ENCODE results near the gene CDK8.
A peak's percentile ranks its signal among the peaks of the same experiment; 100 is the strongest.

The CDK8 gene

DNA sequence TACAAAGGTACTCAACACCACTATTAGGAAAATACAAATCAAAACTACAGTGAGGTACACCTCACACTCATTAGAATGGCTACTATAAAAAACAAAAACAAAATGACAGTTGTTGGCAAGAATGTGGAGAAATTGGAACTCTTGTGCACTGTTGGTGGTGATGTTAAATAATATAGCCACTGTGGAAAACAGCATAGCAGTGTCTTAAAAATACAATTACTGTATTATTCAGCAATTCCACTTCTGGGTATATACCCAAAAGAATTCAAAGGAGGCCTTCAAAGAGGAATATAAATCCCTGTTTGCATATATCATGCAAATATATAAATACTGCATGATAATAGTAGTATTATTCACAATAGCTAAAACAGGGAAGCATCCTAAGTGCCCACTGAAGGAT, 66.8 kb downstream of the CDK8 start:
- no peak for DNase-seq (ENCODE audit: low spot score)
- TF ChIP-seq, protein P1, sequence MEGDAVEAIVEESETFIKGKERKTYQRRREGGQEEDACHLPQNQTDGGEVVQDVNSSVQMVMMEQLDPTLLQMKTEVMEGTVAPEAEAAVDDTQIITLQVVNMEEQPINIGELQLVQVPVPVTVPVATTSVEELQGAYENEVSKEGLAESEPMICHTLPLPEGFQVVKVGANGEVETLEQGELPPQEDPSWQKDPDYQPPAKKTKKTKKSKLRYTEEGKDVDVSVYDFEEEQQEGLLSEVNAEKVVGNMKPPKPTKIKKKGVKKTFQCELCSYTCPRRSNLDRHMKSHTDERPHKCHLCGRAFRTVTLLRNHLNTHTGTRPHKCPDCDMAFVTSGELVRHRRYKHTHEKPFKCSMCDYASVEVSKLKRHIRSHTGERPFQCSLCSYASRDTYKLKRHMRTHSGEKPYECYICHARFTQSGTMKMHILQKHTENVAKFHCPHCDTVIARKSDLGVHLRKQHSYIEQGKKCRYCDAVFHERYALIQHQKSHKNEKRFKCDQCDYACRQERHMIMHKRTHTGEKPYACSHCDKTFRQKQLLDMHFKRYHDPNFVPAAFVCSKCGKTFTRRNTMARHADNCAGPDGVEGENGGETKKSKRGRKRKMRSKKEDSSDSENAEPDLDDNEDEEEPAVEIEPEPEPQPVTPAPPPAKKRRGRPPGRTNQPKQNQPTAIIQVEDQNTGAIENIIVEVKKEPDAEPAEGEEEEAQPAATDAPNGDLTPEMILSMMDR (IDR thresholded peaks at IDR 0.05; ENCODE audit: extremely low read depth, missing control alignments) = no peak

DNA sequence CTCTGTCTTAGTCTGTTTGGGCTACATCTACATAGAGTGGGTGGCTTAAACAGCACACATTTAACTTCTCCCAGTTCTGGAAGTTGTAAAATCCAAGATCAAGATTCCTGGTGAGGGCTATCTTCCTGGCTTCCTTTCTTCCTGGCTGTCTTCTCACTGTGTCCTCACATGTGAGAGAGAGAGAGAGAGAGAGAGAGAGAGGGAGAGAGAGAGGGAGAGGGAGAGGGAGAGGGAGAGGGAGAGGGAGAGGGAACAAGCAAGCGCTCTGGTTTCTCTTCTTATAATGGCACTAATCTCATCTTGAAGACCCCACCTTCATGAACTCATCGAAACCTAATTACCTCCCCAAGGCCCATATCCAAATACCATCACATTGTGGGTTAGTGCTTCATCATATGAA, 69.2 kb downstream of the CDK8 start:
- TF ChIP-seq, protein P1 (IDR thresholded peaks at IDR 0.05; ENCODE audit: extremely low read depth, missing control alignments) = no peak
- DNase-seq (ENCODE audit: low spot score) = no peak

DNA sequence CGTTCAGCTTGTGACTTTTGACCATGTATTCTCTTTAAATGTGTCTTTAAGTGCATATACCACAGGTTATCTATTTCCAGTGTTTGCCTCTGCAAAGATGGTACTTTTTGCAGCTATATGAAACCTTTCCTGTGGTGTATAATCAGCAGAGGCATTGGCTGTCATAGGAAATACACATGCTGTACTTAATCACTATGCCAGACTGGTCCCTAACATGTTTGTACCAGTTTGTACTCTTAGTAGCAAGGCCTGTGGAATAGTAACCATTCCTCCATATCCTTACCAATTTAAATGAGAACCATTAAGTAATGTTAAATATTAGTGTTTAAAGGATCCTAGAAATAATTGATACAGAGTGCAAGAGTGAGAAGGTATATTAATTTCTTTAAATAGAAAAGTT, 69.8 kb downstream of the CDK8 start:
- TF ChIP-seq, protein P1 (IDR thresholded peaks at IDR 0.05; ENCODE audit: extremely low read depth, missing control alignments) = no peak
- DNase-seq (ENCODE audit: low spot score) = no peak

DNA sequence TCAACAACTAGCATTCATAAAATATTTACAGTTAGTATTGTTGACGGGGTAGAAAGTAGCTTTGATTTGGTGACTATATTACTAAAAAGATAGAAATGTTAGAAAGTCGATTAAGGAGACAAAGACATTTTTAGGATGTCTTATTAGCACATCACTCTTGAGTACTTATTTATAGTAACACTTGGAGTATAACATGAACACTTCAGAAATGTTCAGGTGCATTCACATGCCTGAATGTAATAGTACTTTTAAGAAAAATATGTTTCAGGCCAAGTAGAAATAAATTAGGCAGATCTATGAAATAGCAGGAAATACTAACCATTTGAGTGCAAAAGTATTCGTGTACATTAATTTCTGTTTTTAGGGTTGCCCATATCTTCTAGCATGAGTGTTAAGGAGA, 70.4 kb downstream of the CDK8 start:
- TF ChIP-seq, protein P1 (IDR thresholded peaks at IDR 0.05; ENCODE audit: extremely low read depth, missing control alignments) = no peak
- no peak for DNase-seq (ENCODE audit: low spot score)

DNA sequence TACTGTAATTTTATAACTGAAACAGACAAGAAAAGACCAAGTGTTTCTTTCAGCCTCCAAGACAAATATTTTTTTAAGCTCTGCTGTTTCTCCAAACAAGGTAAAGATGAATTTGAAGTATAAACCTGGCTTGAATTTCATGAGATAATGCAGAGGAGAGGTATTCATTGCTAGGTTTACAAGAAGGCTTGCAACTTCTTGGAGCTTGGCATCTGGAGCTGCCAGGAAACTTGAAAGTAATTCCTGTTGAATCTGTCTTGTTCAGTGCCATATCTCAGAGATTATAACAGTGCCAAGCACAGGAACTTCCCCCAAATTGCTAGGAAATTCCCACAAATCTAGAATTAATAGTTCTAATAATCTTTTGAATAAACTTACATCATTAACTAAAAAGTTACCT, 70.9 kb downstream of the CDK8 start:
- no peak for DNase-seq (ENCODE audit: low spot score)
- TF ChIP-seq, protein P1 (IDR thresholded peaks at IDR 0.05; ENCODE audit: extremely low read depth, missing control alignments) = no peak

DNA sequence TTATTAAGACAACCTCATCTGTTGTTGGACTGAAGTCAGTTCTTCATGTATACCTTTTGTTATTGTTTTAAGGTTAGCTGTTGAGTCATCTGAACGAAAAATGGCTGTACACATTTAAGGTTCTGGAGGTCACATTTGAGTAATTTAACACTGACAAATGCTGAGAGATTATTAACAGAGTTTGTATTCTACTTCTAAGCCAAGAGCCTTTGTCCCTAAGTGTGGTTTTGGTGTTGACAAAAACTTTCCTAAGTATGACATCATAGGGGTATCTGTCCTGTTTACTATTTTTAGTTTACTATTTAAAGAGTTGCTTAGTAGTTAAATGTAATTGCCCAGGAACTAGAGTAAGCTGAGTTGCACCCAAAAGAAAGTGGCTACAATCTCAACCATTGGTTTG, 71.9 kb downstream of the CDK8 start:
- DNase-seq (ENCODE audit: low spot score) = peak; percentile 25
- TF ChIP-seq, protein P1 (IDR thresholded peaks at IDR 0.05; ENCODE audit: extremely low read depth, missing control alignments) = no peak

DNA sequence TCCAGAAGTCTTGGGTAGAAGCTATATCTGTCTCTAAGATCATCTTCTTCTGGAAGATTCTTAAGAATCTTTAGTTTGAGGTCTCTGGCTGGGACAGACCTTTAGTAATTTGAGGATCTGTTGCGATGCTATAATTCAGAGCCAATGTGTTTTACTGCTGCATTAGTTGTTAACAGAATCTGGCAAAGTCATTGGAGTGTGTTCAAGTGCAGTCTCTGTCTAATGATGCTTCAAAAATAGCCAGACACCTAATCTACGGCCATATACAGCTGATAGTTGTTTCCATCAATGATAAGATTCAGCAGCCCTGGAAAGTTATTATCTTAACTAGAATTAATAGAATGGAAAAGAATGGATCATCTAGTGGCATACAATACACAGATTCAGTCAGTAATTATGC, 72.6 kb downstream of the CDK8 start:
- DNase-seq (ENCODE audit: low spot score) = no peak
- TF ChIP-seq, protein P1 (IDR thresholded peaks at IDR 0.05; ENCODE audit: extremely low read depth, missing control alignments) = no peak
